NCI-H1436 treated with DMSO at 0.1 percent for 48 hours (cell line): ENCODE measurements around the gene CCDC61.

Experiments used
- DNase-seq: peaks from one replicate; lab custom pipeline; 2025; lab: John Stamatoyannopoulos, UW

Gene CCDC61

GRCh38 chr19:46017095-46017429 lies 21.8 kb downstream of the CCDC61 start:
- no peak for DNase-seq

- no peak for DNase-seq
Observed at GRCh38 chr19:46017874-46018675, 22.8 kb downstream of the CCDC61 start.

GRCh38 chr19:46018729-46019251 lies 23.5 kb downstream of the CCDC61 start:
- DNase-seq = no peak

- no peak for DNase-seq
Observed at GRCh38 chr19:46019270-46019669, 24.0 kb downstream of the CCDC61 start.

- DNase-seq = no peak
Observed at GRCh38 chr19:46020819-46021125, 25.5 kb downstream of the CCDC61 start.

GRCh38 chr19:46021531-46022041 lies 26.3 kb downstream of the CCDC61 start:
- no peak for DNase-seq

GRCh38 chr19:46022061-46022430 lies 26.8 kb downstream of the CCDC61 start:
- DNase-seq = no peak

- DNase-seq = no peak
Observed at GRCh38 chr19:46022431-46023310, 27.4 kb downstream of the CCDC61 start, which contains the start of gene PGLYRP1. Gene PGLYRP1 (minus strand): TSS chr19:46023053. CDS start chr19:46023021, 32 bp downstream.

GRCh38 chr19:46023311-46023779 lies 28.1 kb downstream of the CCDC61 start:
- no peak for DNase-seq

GRCh38 chr19:46025835-46026234 lies 30.6 kb downstream of the CCDC61 start:
- no peak for DNase-seq

GRCh38 chr19:46030812-46031550 lies 35.7 kb downstream of the CCDC61 start:
- DNase-seq = no peak

GRCh38 chr19:46031781-46032596 lies 36.7 kb downstream of the CCDC61 start:
- no peak for DNase-seq

GRCh38 chr19:46032597-46033025 lies 37.3 kb downstream of the CCDC61 start:
- DNase-seq = no peak

- DNase-seq = no peak
Observed at GRCh38 chr19:46033401-46033800, 38.1 kb downstream of the CCDC61 start.

GRCh38 chr19:46035546-46035945 lies 40.3 kb downstream of the CCDC61 start:
- no peak for DNase-seq

- DNase-seq = no peak
Observed at GRCh38 chr19:46035986-46036743, 40.9 kb downstream of the CCDC61 start.

- no peak for DNase-seq
Observed at GRCh38 chr19:46036744-46037128, 41.5 kb downstream of the CCDC61 start.

- no peak for DNase-seq
Observed at GRCh38 chr19:46040125-46040524, 44.9 kb downstream of the CCDC61 start.

- no peak for DNase-seq
Observed at GRCh38 chr19:46040952-46041500, 45.8 kb downstream of the CCDC61 start, which contains the start of gene IGFL4. Gene IGFL4 (minus strand): TSS chr19:46041002. CDS start chr19:46040962, 40 bp downstream.
